ENCODE measurements around the gene OSBPL5.
"Not testable (repeated sequence)": the region's sequence is repeated elsewhere in the genome, so short reads cannot be mapped to it uniquely, and the experiment has no call there.

Gene OSBPL5

GRCh38 chr11:3170044-3170755 lies 5.1 kb upstream of the OSBPL5 start:
- H3K4me3 ChIP-seq (ENCODE audit: low read length), result no peak overlapping the region
- no peaks in the 10 kb centered on the region for H3K9me2 ChIP-seq (replicated peaks; ENCODE audit: control insufficient read depth, low read length)
- no peaks in the 10 kb centered on the region for H3K36me3 ChIP-seq (ENCODE audit: control insufficient read depth, low read length)
- no peak for TF ChIP-seq EZH2phosphoT487 (IDR thresholded peaks at IDR 0.05; ENCODE audit: borderline replicate concordance, low read length)
- TF ChIP-seq, protein P1, sequence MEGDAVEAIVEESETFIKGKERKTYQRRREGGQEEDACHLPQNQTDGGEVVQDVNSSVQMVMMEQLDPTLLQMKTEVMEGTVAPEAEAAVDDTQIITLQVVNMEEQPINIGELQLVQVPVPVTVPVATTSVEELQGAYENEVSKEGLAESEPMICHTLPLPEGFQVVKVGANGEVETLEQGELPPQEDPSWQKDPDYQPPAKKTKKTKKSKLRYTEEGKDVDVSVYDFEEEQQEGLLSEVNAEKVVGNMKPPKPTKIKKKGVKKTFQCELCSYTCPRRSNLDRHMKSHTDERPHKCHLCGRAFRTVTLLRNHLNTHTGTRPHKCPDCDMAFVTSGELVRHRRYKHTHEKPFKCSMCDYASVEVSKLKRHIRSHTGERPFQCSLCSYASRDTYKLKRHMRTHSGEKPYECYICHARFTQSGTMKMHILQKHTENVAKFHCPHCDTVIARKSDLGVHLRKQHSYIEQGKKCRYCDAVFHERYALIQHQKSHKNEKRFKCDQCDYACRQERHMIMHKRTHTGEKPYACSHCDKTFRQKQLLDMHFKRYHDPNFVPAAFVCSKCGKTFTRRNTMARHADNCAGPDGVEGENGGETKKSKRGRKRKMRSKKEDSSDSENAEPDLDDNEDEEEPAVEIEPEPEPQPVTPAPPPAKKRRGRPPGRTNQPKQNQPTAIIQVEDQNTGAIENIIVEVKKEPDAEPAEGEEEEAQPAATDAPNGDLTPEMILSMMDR (IDR thresholded peaks at IDR 0.05; ENCODE audit: low read depth, low read length, poor library complexity, severe bottlenecking), result no peak
- no peak overlapping the region for H3K4me2 ChIP-seq (ENCODE audit: low read length)
- no peaks in the 10 kb centered on the region for H3F3A ChIP-seq (ENCODE audit: control insufficient read depth, insufficient read depth)
- H3K79me2 ChIP-seq (ENCODE audit: control insufficient read depth, low read length), result no peaks in the 10 kb centered on the region
- no peaks in the 10 kb centered on the region for H3K27me3 ChIP-seq (ENCODE audit: control insufficient read depth, low read length)
- H4K20me1 ChIP-seq (ENCODE audit: control insufficient read depth, insufficient read depth, low read depth, low read length), result no peaks in the 10 kb centered on the region
- H3K4me1 ChIP-seq (ENCODE audit: control insufficient read depth, low read length), result no peaks in the 10 kb centered on the region
- H3K9me3 ChIP-seq (ENCODE audit: control insufficient read depth, insufficient read depth, low read length), result no peaks in the 10 kb centered on the region; the same call in 1 of the 2 replicates
- no peak overlapping the region for H3K27ac ChIP-seq (ENCODE audit: low read depth, low read length)

DNA sequence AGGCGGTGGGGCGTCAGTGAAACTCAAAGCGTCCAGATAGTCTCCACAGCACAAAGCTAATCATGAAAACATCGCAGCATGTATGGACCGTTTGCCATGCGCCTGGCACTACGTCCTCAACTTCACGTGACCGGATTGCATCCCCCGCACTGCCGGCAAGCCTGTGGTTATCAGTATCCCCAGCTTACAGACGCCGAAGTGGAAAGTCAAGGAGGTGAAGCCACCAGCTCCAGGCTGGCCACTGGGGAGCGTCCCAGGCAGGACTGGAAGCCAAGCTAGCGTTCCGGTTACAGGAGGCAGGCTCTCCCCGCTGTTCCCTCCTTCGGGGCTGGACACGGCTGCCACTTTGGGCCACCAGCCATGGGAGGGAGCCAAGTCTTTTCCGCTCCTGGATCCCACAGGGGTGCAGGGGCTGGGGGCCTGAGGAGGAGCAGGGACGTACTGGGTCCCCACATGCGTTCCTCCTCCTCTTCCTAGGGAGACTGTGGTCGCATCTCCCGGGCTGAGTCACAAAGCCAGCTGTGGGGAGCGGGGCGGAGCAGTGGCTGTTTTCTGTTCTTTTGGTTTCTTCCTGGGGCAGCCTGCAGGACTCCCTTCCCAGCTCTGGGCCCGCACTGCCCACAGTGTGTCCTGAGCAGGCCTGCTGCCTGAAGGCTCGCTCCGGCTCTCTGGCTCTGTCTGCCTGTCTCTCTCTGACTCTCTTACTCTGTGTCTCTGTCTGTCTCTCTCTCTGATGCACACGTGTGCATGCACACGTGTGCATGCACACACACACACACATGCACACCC lies 4.3 kb upstream of the OSBPL5 start:
- Histone ChIP-seq H4K20me1 (ENCODE audit: control insufficient read depth, insufficient read depth, low read depth, low read length) (no peaks in the 10 kb centered on the region), H3K4me1 (ENCODE audit: control insufficient read depth, low read length) (no peaks in the 10 kb centered on the region), H3K27ac (ENCODE audit: low read depth, low read length) (no peak overlapping the region), H3F3A (ENCODE audit: control insufficient read depth, insufficient read depth) (no peaks in the 10 kb centered on the region), H3K36me3 (ENCODE audit: control insufficient read depth, low read length) (no peaks in the 10 kb centered on the region), H3K9me2 (replicated peaks; ENCODE audit: control insufficient read depth, low read length) (no peaks in the 10 kb centered on the region), H3K27me3 (ENCODE audit: control insufficient read depth, low read length) (no peaks in the 10 kb centered on the region), H3K4me2 (ENCODE audit: low read length) (no peak overlapping the region), H3K79me2 (ENCODE audit: control insufficient read depth, low read length) (no peaks in the 10 kb centered on the region), H3K9me3 (ENCODE audit: control insufficient read depth, insufficient read depth, low read length) (no peaks in the 10 kb centered on the region; the same call in 1 of the 2 replicates), H3K4me3 (ENCODE audit: low read length) (no peak overlapping the region)
- TF ChIP-seq EZH2phosphoT487 (IDR thresholded peaks at IDR 0.05; ENCODE audit: borderline replicate concordance, low read length), result no peak
- TF ChIP-seq, protein P1 (IDR thresholded peaks at IDR 0.05; ENCODE audit: low read depth, low read length, poor library complexity, severe bottlenecking), result no peak

- H3K9me3 ChIP-seq (ENCODE audit: control insufficient read depth, insufficient read depth, low read length); H4K20me1 ChIP-seq (ENCODE audit: control insufficient read depth, insufficient read depth, low read depth, low read length); H3K36me3 ChIP-seq (ENCODE audit: control insufficient read depth, low read length); H3K9me2 ChIP-seq (replicated peaks; ENCODE audit: control insufficient read depth, low read length); H3K27me3 ChIP-seq (ENCODE audit: control insufficient read depth, low read length); H3F3A ChIP-seq (ENCODE audit: control insufficient read depth, insufficient read depth); H3K79me2 ChIP-seq (ENCODE audit: control insufficient read depth, low read length); H3K4me2 ChIP-seq (ENCODE audit: low read length); H3K4me1 ChIP-seq (ENCODE audit: control insufficient read depth, low read length); H3K27ac ChIP-seq (ENCODE audit: low read depth, low read length); H3K4me3 ChIP-seq (ENCODE audit: low read length): not testable (repeated sequence)
Measured at GRCh38 chr11:3168742-3169254, 3.7 kb upstream of the OSBPL5 start.
